ENCODE measurements around the gene RNPEPL1.

The RNPEPL1 gene

DNA sequence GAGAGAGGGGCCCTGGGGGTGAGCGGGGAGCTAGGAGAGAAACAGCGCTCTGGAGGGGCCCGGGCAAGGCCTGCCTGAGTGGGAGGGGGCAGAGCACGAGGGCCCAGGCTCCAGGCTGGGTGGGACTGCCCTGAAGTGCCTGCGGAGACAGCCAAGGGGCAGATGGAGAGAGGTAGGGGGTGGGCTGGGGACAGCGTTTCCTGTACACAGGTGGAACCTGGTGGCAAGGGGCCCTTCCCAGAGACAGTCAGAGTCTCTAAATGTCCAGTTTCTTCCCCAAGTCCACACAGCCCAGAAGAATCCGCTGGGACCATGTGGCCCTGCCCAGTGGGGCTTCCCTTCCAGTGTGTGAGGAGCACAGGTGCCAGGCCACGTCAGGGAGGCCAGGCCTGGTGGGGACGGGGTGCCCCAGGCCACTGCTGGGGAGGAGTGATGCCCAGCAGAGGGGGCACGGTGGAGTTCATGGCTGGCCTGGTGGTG, 55.3 kb downstream of the RNPEPL1 start:
- DNase-seq (no peak), ATAC-seq (replicated peaks) (no peak)
- no peaks in the 10 kb centered on the region for H3K9me3 Mint-ChIP-seq
- H3K4me3 Mint-ChIP-seq, result peak overlapping the region; percentile 81 to 91
- peaks cover 51 to 55% of the 10 kb centered on the region in 2 donors for H3K4me1 Mint-ChIP-seq (ENCODE audit: low read depth in 2 of 2)
- H3K27me3 Mint-ChIP-seq, result no peaks in the 10 kb centered on the region
- peak overlapping the region; percentile 98 to 99 for H3K27ac Mint-ChIP-seq
- H3K36me3 Mint-ChIP-seq (ENCODE audit: insufficient read depth), result peaks cover 35% of the 10 kb centered on the region

DNA sequence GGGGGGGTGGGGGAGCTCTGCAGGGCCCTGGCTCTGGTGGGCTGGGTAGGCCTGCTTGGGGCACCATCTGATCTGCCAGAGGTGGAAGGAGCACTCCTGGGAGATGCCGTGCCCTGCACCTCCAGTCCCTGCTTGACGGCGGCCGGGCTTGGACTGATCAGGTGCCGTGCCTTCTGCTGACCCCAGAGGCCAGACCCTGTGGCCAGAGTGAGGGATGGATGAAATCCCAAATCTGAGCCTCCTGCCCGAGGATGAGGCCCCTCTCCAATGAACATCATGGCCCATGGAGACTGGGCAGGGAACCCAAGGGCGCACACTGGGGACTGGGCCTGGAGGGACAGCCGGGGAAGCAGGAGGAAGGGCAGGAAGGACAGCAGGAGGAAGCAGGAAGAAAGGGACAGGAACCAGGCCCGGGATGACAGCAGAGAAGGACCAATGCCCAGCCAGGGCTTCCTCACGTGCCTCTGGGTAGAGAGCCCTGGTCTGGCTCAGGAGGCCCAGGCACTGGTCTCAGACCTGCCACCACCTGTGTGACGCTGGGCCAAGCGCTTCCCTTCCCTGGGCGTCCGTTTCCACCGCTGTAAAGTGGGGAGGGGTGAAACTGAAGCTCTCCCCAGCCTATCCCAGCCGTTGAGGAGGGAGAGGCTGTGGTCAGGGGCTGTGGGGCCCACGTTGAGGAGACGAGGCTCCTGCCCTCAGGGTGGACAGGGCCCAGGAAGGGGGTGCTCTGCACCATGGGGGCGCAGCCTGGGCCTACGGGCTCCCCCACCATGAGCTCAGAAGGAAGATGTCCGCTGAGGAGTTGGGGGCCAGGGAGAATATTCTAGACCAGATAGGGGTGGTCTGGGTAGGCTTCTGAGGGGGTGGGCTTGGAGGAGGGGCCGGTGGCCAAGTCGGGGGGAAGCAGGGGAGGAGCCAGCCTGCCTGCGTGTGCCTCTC, 56.0 kb downstream of the RNPEPL1 start:
- Mint-ChIP-seq H3K4me3 (peak overlapping the region; percentile 80 to 81), H3K27ac (peak overlapping the region; percentile 98 to 99), H3K27me3 (no peaks in the 10 kb centered on the region), H3K4me1 (ENCODE audit: low read depth in 2 of 2) (peaks cover 51 to 53% of the 10 kb centered on the region in 2 donors), H3K36me3 (ENCODE audit: insufficient read depth) (peaks cover 35% of the 10 kb centered on the region), H3K9me3 (no peaks in the 10 kb centered on the region)
- DNase-seq (no peak), ATAC-seq (replicated peaks) (no peak)

DNA sequence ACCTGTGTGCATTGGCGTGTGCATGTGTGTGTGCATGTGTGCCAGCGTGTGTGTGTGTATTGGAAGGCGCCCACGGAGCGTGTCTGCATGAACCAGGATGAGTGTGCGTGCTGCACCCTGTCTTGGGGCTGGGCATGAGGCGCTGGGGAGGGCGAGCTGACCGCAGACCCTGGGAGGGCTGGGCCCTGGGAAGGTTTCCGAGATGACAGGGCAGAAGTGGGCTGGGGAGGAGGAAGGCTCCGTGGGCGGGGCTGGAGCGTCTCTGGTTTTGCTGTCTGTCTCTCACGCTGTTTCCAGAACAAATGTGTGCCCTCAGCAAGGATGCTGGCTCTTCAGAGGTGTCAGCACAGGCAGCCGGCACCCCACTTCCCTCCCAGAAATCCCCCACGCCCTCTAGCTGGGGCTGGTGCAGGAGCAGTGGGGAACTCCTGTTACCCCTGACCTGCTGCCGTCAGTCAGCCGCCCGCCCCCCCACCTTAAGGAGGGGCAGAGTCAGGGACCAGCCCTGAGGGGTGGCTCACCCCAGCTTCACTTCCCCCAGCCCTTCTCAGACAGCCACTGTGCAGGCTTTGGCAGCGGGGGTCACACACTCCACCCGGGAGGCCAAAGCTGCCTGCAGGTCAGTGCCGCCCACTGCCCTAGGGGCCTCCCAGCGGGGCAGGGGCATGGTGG, 56.8 kb downstream of the RNPEPL1 start, which contains the start of gene GPR35:
GPR35 (plus strand) TSS at position 531 of the 672 bp plus-strand sequence. CDS start 4,473 bp downstream, outside the sequence.
- peak; percentile 78 for ATAC-seq (replicated peaks)
- Mint-ChIP-seq H3K36me3 (ENCODE audit: insufficient read depth) (peaks cover 41% of the 10 kb centered on the region), H3K27ac (peak within 1 kb of the TSS; percentile 98 to 99), H3K4me1 (ENCODE audit: low read depth in 2 of 2) (peaks cover 47 to 49% of the 10 kb centered on the region in 2 donors), H3K27me3 (no peaks in the 10 kb centered on the region), H3K9me3 (no peaks in the 10 kb centered on the region), H3K4me3 (peak within 1 kb of the TSS; percentile 80 to 81)
- DNase-seq, result peak; percentile 86 to 90 (median 88)

DNA sequence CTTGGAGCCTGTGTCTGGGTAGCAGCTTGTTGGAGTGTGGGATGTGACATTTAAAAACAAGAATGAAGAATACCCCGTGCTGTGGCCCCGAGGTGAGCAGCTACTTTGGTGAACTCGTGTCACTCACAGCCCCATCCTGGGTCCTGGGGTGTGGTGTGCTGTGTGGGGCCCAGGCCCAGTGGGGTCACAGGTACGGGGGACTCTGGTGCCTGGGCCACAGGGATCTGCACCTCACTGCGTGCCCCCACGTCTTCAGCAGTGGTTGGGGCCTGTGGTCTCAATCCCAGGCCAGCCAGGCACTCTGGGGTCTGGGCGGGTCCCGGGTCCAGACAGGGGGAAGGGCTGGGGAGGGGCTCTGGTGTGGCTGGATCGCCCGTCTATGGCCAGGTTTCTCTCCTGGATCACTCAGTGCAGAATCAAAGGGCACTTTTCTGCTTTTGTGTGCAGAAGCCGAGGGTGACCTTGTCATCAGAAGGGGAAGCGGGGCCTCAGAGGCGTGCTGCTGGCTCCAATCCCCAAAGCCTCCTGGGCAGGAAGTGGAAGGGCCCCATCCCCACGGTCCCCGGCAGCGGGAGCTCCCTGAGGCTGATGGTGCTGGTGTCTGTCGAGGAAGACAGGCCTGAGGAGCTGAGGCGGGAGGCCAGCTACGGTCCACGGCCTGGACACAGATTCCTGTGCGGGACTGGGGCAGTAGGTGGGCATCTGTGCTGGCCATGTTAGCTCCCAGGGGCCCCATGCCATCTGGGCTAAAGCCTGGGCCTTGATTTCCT, 58.4 kb downstream of the RNPEPL1 start:
- peak overlapping the region; percentile 86 to 98 for H3K27ac Mint-ChIP-seq
- H3K4me3 Mint-ChIP-seq, result peak overlapping the region; percentile 31 to 35
- peaks cover 34% of the 10 kb centered on the region for H3K36me3 Mint-ChIP-seq (ENCODE audit: insufficient read depth)
- no peaks in the 10 kb centered on the region for H3K9me3 Mint-ChIP-seq
- no peaks in the 10 kb centered on the region for H3K27me3 Mint-ChIP-seq
- peaks cover 38 to 41% of the 10 kb centered on the region in 2 donors for H3K4me1 Mint-ChIP-seq (ENCODE audit: low read depth in 2 of 2)
- DNase-seq, result no peak
- ATAC-seq (replicated peaks), result no peak

DNA sequence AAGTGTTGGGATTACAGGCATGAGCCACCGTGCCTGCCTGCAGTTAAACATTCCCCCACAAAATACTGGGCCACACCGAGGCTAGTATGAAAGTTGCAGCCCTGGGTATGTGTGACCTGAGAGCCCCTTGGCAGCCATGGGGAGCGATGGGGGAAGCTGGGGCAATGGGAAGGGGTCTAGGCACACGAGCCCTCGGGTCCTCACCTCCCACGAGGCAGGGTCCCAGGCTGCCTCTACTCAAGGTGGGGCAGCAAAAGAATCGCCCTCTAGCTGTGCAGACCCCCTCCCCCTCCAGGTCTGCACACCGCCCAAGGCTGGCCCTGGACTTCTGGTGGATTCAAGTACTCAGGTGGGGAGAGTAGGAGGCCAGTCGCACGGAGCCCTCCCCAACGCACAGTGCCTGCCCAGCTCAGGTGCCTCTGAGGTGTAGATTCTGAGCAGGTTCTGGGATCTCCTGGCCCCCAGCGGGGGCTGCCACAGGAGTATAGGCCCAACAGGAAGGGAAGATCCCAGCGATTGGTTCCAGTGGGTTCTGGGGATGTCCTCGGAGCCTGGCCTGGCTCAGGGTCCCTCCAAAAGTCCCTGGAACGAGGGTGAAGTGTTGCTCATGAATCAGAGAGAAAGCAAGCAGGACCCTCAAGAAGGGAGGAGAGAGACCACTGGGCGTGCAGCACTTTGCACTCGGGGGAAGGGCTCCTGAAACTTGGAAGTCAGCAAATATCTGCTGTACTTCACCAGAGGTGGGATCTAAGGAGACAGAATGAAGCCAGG, 59.6 kb downstream of the RNPEPL1 start:
- H3K27ac Mint-ChIP-seq, result peak overlapping the region; percentile 60 to 98
- peaks cover 29 to 31% of the 10 kb centered on the region in 2 donors for H3K4me1 Mint-ChIP-seq (ENCODE audit: low read depth in 2 of 2)
- no peak for ATAC-seq (replicated peaks)

DNA sequence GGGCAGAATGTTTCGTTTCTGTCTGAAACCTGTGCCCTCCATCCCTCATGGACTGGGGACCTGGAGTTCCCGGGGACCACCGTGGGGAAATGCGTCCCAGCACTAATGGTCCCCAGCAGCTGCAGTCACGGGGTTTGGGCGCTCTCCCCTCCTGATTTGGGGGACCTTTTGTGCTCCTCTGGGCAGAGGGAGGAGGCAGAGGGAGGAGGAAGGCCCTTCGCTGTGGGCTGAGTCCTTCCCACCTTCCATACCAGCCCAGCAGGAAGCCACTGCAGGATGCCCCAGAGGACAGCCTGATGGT, 60.2 kb downstream of the RNPEPL1 start:
- Mint-ChIP-seq H3K27ac (no peak overlapping the region), H3K4me3 (no peak overlapping the region), H3K27me3 (no peaks in the 10 kb centered on the region), H3K9me3 (peaks cover 0 to 4% of the 10 kb centered on the region in 2 donors), H3K4me1 (ENCODE audit: low read depth in 2 of 2) (peaks cover 24 to 27% of the 10 kb centered on the region in 2 donors), H3K36me3 (ENCODE audit: insufficient read depth) (peaks cover 28% of the 10 kb centered on the region)
- ATAC-seq (replicated peaks) (no peak), DNase-seq (no peak)

More for the DNA sequence above, 59.6 kb downstream of the RNPEPL1 start:
- Mint-ChIP-seq H3K36me3 (ENCODE audit: insufficient read depth) (peaks cover 31% of the 10 kb centered on the region), H3K4me3 (no peak overlapping the region), H3K9me3 (no peaks in the 10 kb centered on the region), H3K27me3 (no peaks in the 10 kb centered on the region)
- DNase-seq, result no peak

DNA sequence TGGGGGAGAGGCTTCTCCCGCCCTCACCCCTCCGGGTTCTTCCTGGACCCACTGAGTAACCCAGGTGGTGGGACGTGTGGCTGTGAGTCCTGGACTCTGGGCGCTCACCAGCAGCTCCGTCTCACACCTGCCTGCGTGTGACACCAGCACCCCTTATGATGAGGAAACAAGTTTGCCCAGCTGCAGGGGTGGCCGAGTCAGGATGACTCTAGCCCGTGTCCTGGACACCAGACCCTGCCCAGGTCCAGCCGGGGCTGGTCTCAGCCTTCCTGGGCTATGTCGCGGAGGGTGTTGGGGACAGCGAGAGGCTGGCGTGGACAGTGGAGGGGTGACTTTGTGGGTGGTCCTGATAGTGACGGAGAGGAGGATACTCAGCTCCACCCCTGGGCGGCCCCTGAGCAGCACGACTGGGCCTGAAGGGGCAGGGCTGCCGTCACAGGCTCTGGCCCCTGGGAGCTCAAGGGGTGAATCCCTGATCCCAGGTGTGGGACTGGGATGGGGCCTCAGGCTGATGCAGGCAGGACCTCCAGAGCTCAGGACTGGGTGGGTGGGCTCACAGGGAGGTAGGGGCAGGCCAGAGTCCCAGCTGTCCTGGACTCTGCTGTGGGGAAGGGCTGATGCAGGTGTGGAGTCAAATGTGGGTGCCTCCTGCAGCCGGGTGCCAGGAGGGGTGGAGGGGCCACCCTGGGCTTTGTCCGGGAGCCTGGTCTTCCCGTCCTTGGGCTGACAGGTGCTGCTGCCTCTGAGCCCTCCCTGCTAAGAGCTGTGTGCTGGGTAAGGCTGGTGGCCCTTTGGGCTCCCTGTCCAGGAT, 60.7 kb downstream of the RNPEPL1 start:
- Mint-ChIP-seq H3K4me3 (no peak overlapping the region), H3K27ac (peak overlapping the region in 1 of 2 donors; percentile 60), H3K27me3 (no peaks in the 10 kb centered on the region), H3K4me1 (ENCODE audit: low read depth in 2 of 2) (peaks cover 22 to 25% of the 10 kb centered on the region in 2 donors), H3K36me3 (ENCODE audit: insufficient read depth) (peaks cover 25% of the 10 kb centered on the region), H3K9me3 (peaks cover 0 to 9% of the 10 kb centered on the region in 2 donors)
- ATAC-seq (replicated peaks), result no peak
- no peak for DNase-seq

DNA sequence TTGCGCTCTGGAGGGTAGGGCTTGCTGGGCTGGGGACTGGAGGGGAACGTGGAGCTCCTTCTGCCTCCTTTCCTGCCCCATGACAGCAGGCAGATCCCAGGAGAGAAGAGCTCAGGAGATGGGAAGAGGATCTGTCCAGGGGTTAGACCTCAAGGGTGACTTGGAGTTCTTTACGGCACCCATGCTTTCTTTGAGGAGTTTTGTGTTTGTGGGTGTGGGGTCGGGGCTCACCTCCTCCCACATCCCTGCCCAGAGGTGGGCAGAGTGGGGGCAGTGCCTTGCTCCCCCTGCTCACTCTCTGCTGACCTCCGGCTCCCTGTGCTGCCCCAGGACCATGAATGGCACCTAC, 61.3 kb downstream of the RNPEPL1 start:
- H3K27me3 Mint-ChIP-seq, result no peaks in the 10 kb centered on the region
- peaks cover 0 to 9% of the 10 kb centered on the region in 2 donors for H3K9me3 Mint-ChIP-seq
- no peak overlapping the region for H3K4me3 Mint-ChIP-seq
- H3K27ac Mint-ChIP-seq, result peak overlapping the region in 1 of 2 donors; percentile 60
- no peak for ATAC-seq (replicated peaks)
- peaks cover 18 to 20% of the 10 kb centered on the region in 2 donors for H3K4me1 Mint-ChIP-seq (ENCODE audit: low read depth in 2 of 2)
- peaks cover 22% of the 10 kb centered on the region for H3K36me3 Mint-ChIP-seq (ENCODE audit: insufficient read depth)
- DNase-seq, result no peak

DNA sequence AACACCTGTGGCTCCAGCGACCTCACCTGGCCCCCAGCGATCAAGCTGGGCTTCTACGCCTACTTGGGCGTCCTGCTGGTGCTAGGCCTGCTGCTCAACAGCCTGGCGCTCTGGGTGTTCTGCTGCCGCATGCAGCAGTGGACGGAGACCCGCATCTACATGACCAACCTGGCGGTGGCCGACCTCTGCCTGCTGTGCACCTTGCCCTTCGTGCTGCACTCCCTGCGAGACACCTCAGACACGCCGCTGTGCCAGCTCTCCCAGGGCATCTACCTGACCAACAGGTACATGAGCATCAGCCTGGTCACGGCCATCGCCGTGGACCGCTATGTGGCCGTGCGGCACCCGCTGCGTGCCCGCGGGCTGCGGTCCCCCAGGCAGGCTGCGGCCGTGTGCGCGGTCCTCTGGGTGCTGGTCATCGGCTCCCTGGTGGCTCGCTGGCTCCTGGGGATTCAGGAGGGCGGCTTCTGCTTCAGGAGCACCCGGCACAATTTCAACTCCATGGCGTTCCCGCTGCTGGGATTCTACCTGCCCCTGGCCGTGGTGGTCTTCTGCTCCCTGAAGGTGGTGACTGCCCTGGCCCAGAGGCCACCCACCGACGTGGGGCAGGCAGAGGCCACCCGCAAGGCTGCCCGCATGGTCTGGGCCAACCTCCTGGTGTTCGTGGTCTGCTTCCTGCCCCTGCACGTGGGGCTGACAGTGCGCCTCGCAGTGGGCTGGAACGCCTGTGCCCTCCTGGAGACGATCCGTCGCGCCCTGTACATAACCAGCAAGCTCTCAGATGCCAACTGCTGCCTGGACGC, 61.9 kb downstream of the RNPEPL1 start:
- DNase-seq (no peak), ATAC-seq (replicated peaks) (no peak)
- Mint-ChIP-seq H3K27me3 (no peaks in the 10 kb centered on the region), H3K27ac (no peak overlapping the region), H3K36me3 (ENCODE audit: insufficient read depth) (peaks cover 16% of the 10 kb centered on the region), H3K4me1 (ENCODE audit: low read depth in 2 of 2) (peaks cover 13 to 14% of the 10 kb centered on the region in 2 donors), H3K9me3 (peaks cover 0 to 9% of the 10 kb centered on the region in 2 donors), H3K4me3 (no peak overlapping the region)

Data from effector memory CD8-positive, alpha-beta T cell (primary cell).